CD4-positive, alpha-beta T cell (primary cell): ENCODE data around the gene UBN2. TPM values are rescaled to one million over a fixed set of nuclear protein-coding genes. Genes with fewer than 3 reads are reported as not detected.

Experiments
- ATAC-seq: fragments of 200-7000 bp; cut with Tn5 transposase; one replicate; pipeline ENCODE4 v1.10.0; 2022; ENCODE audit warnings: mild to moderate bottlenecking; ENCODE audit not compliant: poor library complexity
- CTCF ChIA-PET: fragments of 350-600 bp; sonication (Branson Sonifier 250); formaldehyde crosslinking; loops from one replicate; lab custom pipeline; 2021; ENCODE audit warnings: antibody characterized with exemption, inconsistent platforms; lab: Charles Lee
- POLR2A ChIA-PET: fragments of 350-600 bp; sonication (Branson Sonifier 250); formaldehyde crosslinking; loops from one replicate; lab custom pipeline; 2021; ENCODE audit warnings: antibody characterized with exemption, inconsistent platforms; lab: Charles Lee
- DNase-seq, 14 experiments: peaks; one replicate each; pipeline ENCODE4 v3.0.0-alpha.2; 2013 to 2020; ENCODE audit warnings: mixed read lengths in 2 of 14
- H3K27ac ChIP-seq, 2 donors: one replicate each; pipeline versions ENCODE4 v1.5.1 to v1.7.0; 2013; ENCODE audit warnings: low read length in 2 of 2, low read depth in 1 of 2, mild to moderate bottlenecking in 1 of 2
- H3K27me3 ChIP-seq, 2 experiments: 1 replicate in 1 of 2; 2 replicates in 1 of 2; pipeline versions ENCODE4 v1.6.1 to v1.7.0; 2013; ENCODE audit warnings: low read length in 2 of 2, control low read depth in 1 of 2, mild to moderate bottlenecking in 1 of 2, moderate library complexity in 1 of 2; ENCODE audit not compliant: insufficient read depth in 2 of 2, control insufficient read depth in 1 of 2
- H3K36me3 ChIP-seq: one replicate; pipeline ENCODE4 v1.6.1; 2013; ENCODE audit warnings: low read length, control low read depth; ENCODE audit not compliant: insufficient read depth
- H3K4me1 ChIP-seq: one replicate; pipeline ENCODE4 v1.6.1; 2013; ENCODE audit warnings: low read length, control low read depth; ENCODE audit not compliant: insufficient read depth
- H3K4me3 ChIP-seq: one replicate; pipeline ENCODE4 v1.5.1; 2013; ENCODE audit warnings: mild to moderate bottlenecking, low read length, moderate library complexity
- H3K9me3 ChIP-seq, 2 experiments: 1 replicate in 1 of 2; 2 replicates in 1 of 2; pipeline versions ENCODE4 v1.6.1 to v1.7.0; 2013; ENCODE audit warnings: low read length in 2 of 2, mild to moderate bottlenecking in 2 of 2, control low read depth in 1 of 2, moderate library complexity in 1 of 2; ENCODE audit not compliant: control insufficient read depth in 1 of 2, insufficient read depth in 1 of 2
- H3K27ac Mint-ChIP-seq: one replicate; pipeline ENCODE4 v1.8.0; 2020; ENCODE audit warnings: mixed read lengths
- H3K27me3 Mint-ChIP-seq: one replicate; pipeline ENCODE4 v1.8.0; 2021; ENCODE audit warnings: mixed read lengths
- H3K36me3 Mint-ChIP-seq: one replicate; pipeline ENCODE4 v1.8.0; 2021; ENCODE audit warnings: low read depth, mixed read lengths
- H3K4me1 Mint-ChIP-seq: one replicate; pipeline ENCODE4 v1.8.0; 2021; ENCODE audit warnings: low read depth, mixed read lengths
- H3K4me3 Mint-ChIP-seq: one replicate; pipeline ENCODE4 v1.8.0; 2020; ENCODE audit warnings: mild to moderate bottlenecking, mixed read lengths
- H3K9me3 Mint-ChIP-seq: one replicate; pipeline ENCODE4 v1.8.0; 2020; ENCODE audit warnings: mixed read lengths
- CTCF ChIP-seq: fragments of 200-600 bp; IDR thresholded peaks from one replicate; pipeline ENCODE4 v1.8.0; 2022; ENCODE audit warnings: antibody characterized with exemption, mild to moderate bottlenecking
- intact Hi-C, 2 experiments: fragments of 100-400 bp; cut with DNase I in 1 of 2; cut with micrococcal nuclease in 1 of 2; formaldehyde crosslinking; loops; one replicate each; pipeline versions ENCODE4 v1.15.1 to v1.9.0; 2023 to 2025; cut with DNase I, micrococcal nuclease
- total RNA-seq, 174 experiments: library from RNA in 2 of 174; stranded (reverse) in 2 of 174; gene quantifications; one replicate each; pipeline ENCODE4 v1.2.3 and lab custom pipeline; 2021 to 2026

Gene UBN2
- total RNA-seq, 2 experiments from 2014 or later = 9.6 to 13.3 TPM

GRCh38 chr7:139300390-139300789 lies 69.4 kb downstream of the UBN2 start:
- TF ChIP-seq CTCF = no peak
- Histone ChIP-seq H3K4me3 (no peak overlapping the region), H3K9me3 (no peaks in the 10 kb centered on the region), H3K4me1 (no peaks in the 10 kb centered on the region), H3K27me3 (no peaks in the 10 kb centered on the region), H3K36me3 (peaks cover 3% of the 10 kb centered on the region), H3K27ac (no peak overlapping the region)
- H3K36me3 Mint-ChIP-seq = peaks cover 42% of the 10 kb centered on the region
- H3K4me3 Mint-ChIP-seq = no peak overlapping the region
- H3K27ac Mint-ChIP-seq = no peak overlapping the region
- no peak for DNase-seq
- ChIA-PET CTCF (no interaction called here), POLR2A (no interaction called here)
- H3K9me3 Mint-ChIP-seq = no peaks in the 10 kb centered on the region
- H3K4me1 Mint-ChIP-seq = no peaks in the 10 kb centered on the region
- no peaks in the 10 kb centered on the region for H3K27me3 Mint-ChIP-seq
- ATAC-seq = no peak
- intact Hi-C loops = no loop called here

GRCh38 chr7:139304517-139304916 lies 73.5 kb downstream of the UBN2 start:
- Histone ChIP-seq H3K4me3 (no peak overlapping the region), H3K27me3 (no peaks in the 10 kb centered on the region), H3K36me3 (no peaks in the 10 kb centered on the region), H3K4me1 (no peaks in the 10 kb centered on the region), H3K27ac (no peak overlapping the region), H3K9me3 (no peaks in the 10 kb centered on the region)
- TF ChIP-seq CTCF = no peak
- intact Hi-C loops = no loop called here
- no peak overlapping the region for H3K4me3 Mint-ChIP-seq
- DNase-seq = no peak
- H3K36me3 Mint-ChIP-seq = peaks cover 25% of the 10 kb centered on the region
- CTCF ChIA-PET = no interaction called here
- POLR2A ChIA-PET = no interaction called here
- H3K4me1 Mint-ChIP-seq = no peaks in the 10 kb centered on the region
- ATAC-seq = no peak
- H3K27me3 Mint-ChIP-seq = no peaks in the 10 kb centered on the region
- H3K27ac Mint-ChIP-seq = no peak overlapping the region
- no peaks in the 10 kb centered on the region for H3K9me3 Mint-ChIP-seq

- POLR2A ChIA-PET = no interaction called here
- Mint-ChIP-seq H3K36me3 (no peaks in the 10 kb centered on the region), H3K27me3 (no peaks in the 10 kb centered on the region), H3K27ac (no peak overlapping the region), H3K4me1 (no peaks in the 10 kb centered on the region), H3K4me3 (no peak overlapping the region), H3K9me3 (no peaks in the 10 kb centered on the region)
- H3K4me1 ChIP-seq = no peaks in the 10 kb centered on the region
- TF ChIP-seq CTCF = no peak
- no peak overlapping the region for H3K4me3 ChIP-seq
- CTCF ChIA-PET = no interaction called here
- no peak overlapping the region for H3K27ac ChIP-seq
- no peaks in the 10 kb centered on the region for H3K27me3 ChIP-seq
- no peaks in the 10 kb centered on the region for H3K36me3 ChIP-seq
- H3K9me3 ChIP-seq = no peaks in the 10 kb centered on the region
- DNase-seq = no peak
- intact Hi-C loops = no loop called here
- ATAC-seq = no peak
These were observed 87.0 kb downstream of the UBN2 start for GRCh38 chr7:139317939-139318505.
